Measurements from ENCODE around the gene STRIP2. TPM values are rescaled to one million over a fixed set of nuclear protein-coding genes. Genes with fewer than 3 reads are reported as not detected.
"Not testable (repeated sequence)": the region's sequence is repeated elsewhere in the genome, so short reads cannot be mapped to it uniquely, and the experiment has no call there.

STRIP2 gene
- polyA plus RNA-seq, 1 donor, result 9.2 TPM

DNA sequence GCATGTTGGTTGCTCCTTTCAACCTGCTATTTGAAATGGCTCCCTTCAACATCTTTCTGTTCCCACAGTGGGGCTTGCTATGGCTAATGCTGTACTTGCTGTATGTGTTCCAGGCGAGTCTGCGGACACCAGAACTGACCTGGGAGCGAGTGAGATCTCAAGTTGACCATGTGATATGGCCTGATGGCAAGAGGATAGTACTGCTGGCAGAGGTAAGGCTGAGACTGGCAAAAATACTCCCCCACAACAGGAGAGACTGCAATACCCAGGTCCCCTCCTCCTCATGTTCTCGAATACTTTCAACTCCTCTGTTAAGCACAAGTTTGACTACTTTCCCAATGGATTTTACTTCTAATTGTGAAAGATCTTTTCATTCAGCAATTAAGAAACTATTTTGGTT is 11.5 kb upstream of the STRIP2 start:
- no peak for DNase-seq (ENCODE audit: low read depth)

- no peak for DNase-seq (ENCODE audit: low read depth)
Measured at GRCh38 chr7:129423700-129424410, 10.4 kb upstream of the STRIP2 start.

GRCh38 chr7:129426482-129426881 is 7.8 kb upstream of the STRIP2 start:
- no peak for DNase-seq (ENCODE audit: low read depth)

GRCh38 chr7:129427526-129428045 is 6.6 kb upstream of the STRIP2 start:
- DNase-seq (ENCODE audit: low read depth), result no peak

DNA sequence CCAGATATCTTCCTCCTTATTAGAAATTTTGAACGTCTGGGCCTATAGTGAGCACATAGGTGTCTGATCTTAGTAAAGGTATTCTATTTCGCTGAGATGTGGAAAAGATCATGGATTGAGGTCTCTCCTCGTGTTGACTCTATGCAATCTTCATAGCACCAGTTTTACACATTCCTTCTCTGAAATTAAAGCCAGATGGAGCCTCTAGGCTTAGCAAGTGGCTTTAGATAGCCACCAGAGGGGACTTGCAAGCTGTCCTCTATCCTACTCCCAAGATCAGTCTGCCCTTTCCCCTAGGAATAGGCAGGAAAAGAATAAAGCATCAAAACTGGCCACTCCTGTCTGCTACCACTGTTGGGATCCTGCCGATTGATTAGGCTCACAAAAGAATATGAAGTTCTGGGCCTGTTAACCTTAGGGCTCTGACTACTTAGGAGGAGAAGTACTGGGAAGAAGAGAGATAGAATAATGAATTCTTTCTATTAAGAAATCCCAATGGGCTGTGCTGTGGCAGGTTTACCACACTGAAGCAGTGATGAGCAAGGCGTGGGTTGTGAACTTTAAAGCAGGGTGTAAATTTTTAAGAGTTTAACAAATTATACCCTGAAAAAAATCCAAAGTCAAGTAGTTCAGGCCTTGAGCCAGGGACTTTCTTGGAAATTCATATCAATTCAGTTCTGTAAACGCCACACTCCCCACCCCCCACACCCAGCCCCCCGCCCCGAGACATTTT is 2.2 kb upstream of the STRIP2 start:
- DNase-seq (ENCODE audit: low read depth), result no peak

GRCh38 chr7:129434675-129435318 is 565 bp downstream of the STRIP2 start:
- DNase-seq (ENCODE audit: low read depth), result no peak

GRCh38 chr7:129435414-129435829 is 1.2 kb downstream of the STRIP2 start:
- DNase-seq (ENCODE audit: low read depth), result no peak

- no peak for DNase-seq (ENCODE audit: low read depth)
Measured at GRCh38 chr7:129436335-129436923, 2.2 kb downstream of the STRIP2 start.

DNA sequence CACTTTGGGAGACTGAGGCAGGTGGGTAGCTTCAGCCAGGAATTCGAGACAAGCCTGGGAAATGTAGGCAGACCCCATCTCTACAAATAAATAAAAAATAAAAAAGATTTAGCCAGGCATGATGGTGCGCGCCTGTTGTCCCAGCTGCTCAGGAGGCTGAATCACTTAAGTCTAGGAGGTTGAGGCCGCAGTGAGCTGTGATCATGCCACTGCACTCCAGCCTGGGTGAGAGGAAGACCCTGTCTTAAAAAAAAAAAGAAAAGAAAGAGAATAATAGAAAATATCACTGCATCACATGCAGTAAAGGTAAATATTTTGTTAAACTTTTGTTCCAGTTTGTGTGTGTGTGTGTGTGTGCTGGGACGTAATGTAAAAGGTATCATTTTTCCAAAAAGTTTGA is 3.0 kb downstream of the STRIP2 start:
- DNase-seq (ENCODE audit: low read depth), result no peak

GRCh38 chr7:129438281-129438838 is 4.1 kb downstream of the STRIP2 start:
- DNase-seq (ENCODE audit: low read depth), result no peak

GRCh38 chr7:129438839-129439651 is 4.8 kb downstream of the STRIP2 start:
- no peak for DNase-seq (ENCODE audit: low read depth)

GRCh38 chr7:129439963-129440625 is 5.9 kb downstream of the STRIP2 start:
- DNase-seq (ENCODE audit: low read depth), result no peak

- DNase-seq (ENCODE audit: low read depth), result no peak
Measured at GRCh38 chr7:129443612-129444011, 9.4 kb downstream of the STRIP2 start.

DNA sequence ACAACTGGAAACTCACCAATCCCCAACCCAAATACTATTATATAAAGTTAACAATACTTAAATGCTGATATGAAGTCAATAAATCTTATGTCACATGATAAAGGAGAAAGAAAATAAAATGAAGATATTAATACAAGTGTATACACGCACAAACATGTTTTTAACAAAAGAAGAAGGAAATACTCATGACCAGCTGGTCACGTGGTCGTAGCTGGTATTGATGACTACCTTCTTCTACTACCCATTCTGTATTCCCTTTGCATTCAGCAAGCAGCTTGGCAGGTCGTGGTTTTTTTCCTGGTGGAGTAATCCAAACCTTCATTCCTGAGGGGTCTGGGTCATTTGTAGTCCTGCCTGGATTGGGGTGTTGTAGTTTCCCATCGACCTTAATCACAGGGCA is 10.5 kb downstream of the STRIP2 start:
- DNase-seq (ENCODE audit: low read depth), result not testable (repeated sequence)

GRCh38 chr7:129446925-129447324 is 12.7 kb downstream of the STRIP2 start:
- not testable (repeated sequence) for DNase-seq (ENCODE audit: low read depth)

DNA sequence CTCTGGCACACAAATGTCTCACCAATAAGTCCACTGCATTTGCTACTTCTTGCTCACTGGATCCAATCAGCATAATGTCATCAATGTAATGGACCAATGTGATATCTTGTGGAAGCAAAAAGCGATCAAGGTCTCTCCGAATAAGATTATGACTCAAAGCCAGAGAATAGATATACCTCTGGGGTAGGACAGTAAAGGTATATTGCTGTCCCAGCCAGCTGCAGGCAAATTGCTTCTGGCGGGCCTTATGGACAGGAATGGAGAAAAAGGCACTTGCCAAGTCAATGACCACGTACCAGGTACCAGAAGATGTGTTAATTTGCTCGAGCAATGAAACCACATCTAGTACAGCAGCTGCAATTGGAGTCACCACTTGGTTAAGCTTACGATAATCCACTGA is 13.2 kb downstream of the STRIP2 start:
- DNase-seq (ENCODE audit: low read depth), result not testable (repeated sequence)

DNA sequence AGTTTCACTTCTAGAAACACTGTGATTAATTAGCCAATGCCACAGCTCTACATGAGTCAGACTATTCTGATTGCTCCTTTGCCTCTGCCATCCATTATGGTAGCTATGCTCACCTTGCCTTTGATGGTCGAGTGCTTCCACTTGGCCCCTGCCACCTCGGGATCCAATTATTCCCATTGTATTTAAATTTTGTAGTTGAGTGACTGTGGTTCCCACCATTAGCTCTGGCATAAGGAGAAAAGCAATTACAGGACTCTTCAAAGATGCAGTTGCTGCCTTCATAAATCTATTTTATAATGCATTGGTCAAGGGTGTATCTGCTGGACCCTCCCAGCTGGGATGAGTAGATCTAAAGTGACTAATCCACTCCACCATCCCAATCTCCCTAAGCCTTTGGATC is 14.4 kb downstream of the STRIP2 start:
- DNase-seq (ENCODE audit: low read depth), result not testable (repeated sequence)

DNA sequence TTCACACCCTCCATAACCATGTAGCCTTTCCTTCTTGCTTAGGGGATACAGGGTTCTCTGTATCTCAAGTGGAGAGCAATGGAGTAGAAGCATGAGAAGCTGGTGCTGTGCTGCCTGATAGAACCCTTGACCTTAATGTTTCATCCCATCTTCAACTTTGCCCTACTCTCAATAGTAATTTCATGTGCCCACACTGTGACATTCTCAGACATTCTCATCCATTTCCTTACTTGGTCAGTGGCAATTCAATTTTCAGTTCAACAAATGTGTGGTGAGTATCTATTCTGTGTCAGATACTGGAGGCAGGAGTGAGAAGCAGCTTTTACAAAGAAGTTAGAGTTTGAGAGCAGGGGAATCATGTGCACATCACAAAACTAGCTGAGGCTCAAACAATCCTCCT is 16.1 kb downstream of the STRIP2 start:
- DNase-seq (ENCODE audit: low read depth), result no peak

DNA sequence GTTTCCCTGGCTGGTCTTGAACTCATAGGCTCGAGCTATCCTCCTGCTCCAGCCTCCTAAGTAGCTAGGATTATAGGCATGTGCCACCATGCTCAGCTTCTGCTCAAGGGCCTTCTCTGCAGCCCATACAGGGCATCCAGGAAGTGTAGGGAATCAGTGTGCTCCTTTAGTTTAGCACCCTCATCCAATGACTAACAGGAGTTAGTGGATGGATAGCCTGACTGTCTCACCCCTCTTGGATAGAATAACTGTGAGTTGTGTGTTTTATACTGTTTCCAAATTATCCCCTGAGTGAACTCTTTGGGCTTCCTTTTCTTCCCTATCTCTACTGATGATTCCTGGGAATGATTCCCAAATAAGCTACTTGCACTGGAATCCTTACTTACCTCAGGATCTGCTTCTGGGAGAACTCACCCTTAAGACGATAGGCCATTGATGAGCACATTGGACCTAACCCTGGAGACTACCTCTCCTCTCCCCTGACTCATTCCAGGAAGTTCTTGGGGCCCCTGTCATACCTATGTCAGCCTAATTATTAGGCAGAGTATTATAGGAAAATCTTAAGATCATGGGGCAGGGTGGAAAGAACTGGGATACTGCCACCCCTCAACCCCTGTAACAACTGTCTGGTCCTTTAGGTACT is 18.5 kb downstream of the STRIP2 start:
- DNase-seq (ENCODE audit: low read depth), result no peak

Data from forelimb muscle (tissue), 1 donor.